Effector CD4-positive, alpha-beta T cell (primary cell): ENCODE results near the gene P4HA2.
A peak's percentile ranks its signal among the peaks of the same experiment; 100 is the strongest.

Source experiments
- DNase-seq: peaks from one replicate; pipeline ENCODE4 v3.0.0-alpha.2; 2020

The P4HA2 gene

GRCh38 chr5:132246806-132247205 is 19.2 kb upstream of the P4HA2 start:
- DNase-seq, result no peak

- no peak for DNase-seq
Observed at GRCh38 chr5:132245593-132245992, 17.9 kb upstream of the P4HA2 start.

GRCh38 chr5:132243366-132243977 is 15.8 kb upstream of the P4HA2 start:
- no peak for DNase-seq

GRCh38 chr5:132239776-132240175 is 12.1 kb upstream of the P4HA2 start:
- no peak for DNase-seq

- no peak for DNase-seq
Observed at GRCh38 chr5:132238901-132239500, 11.3 kb upstream of the P4HA2 start.

- peak; percentile 55 for DNase-seq
Observed at GRCh38 chr5:132238169-132238744, 10.6 kb upstream of the P4HA2 start.

GRCh38 chr5:132237670-132238069 is 10.0 kb upstream of the P4HA2 start:
- DNase-seq, result no peak

- DNase-seq, result no peak
Observed at GRCh38 chr5:132237141-132237540, 9.5 kb upstream of the P4HA2 start.

- no peak for DNase-seq
Observed at GRCh38 chr5:132235340-132235739, 7.7 kb upstream of the P4HA2 start.

- no peak for DNase-seq
Observed at GRCh38 chr5:132234684-132235062, 7.0 kb upstream of the P4HA2 start.

GRCh38 chr5:132233811-132234683 is 6.4 kb upstream of the P4HA2 start:
- no peak for DNase-seq

GRCh38 chr5:132233081-132233480 is 5.4 kb upstream of the P4HA2 start:
- no peak for DNase-seq

GRCh38 chr5:132232465-132232864 is 4.8 kb upstream of the P4HA2 start:
- DNase-seq, result no peak

GRCh38 chr5:132230871-132231270 is 3.2 kb upstream of the P4HA2 start:
- DNase-seq, result no peak

- DNase-seq, result no peak
Observed at GRCh38 chr5:132229236-132229635, 1.6 kb upstream of the P4HA2 start.

- no peak for DNase-seq
Observed at GRCh38 chr5:132228241-132229035, 785 bp upstream of the P4HA2 start.

GRCh38 chr5:132227235-132227484 is 493 bp downstream of the P4HA2 start:
- DNase-seq, result no peak

GRCh38 chr5:132226516-132227234 is 978 bp downstream of the P4HA2 start:
- DNase-seq, result no peak

GRCh38 chr5:132225165-132226032 is 2.3 kb downstream of the P4HA2 start:
- no peak for DNase-seq

GRCh38 chr5:132224716-132225115 is 2.9 kb downstream of the P4HA2 start:
- no peak for DNase-seq

GRCh38 chr5:132223861-132224260 is 3.8 kb downstream of the P4HA2 start:
- no peak for DNase-seq
